HuH-7.5 (cell line): ENCODE data around the gene DNMT3L.
"Not testable (repeated sequence)": the region's sequence is repeated elsewhere in the genome, so short reads cannot be mapped to it uniquely, and the experiment has no call there.

Source experiments
- DNase-seq: peaks from one replicate; pipeline ENCODE4 v3.0.0; 2011; ENCODE audit warnings: low spot score

The DNMT3L gene

DNA sequence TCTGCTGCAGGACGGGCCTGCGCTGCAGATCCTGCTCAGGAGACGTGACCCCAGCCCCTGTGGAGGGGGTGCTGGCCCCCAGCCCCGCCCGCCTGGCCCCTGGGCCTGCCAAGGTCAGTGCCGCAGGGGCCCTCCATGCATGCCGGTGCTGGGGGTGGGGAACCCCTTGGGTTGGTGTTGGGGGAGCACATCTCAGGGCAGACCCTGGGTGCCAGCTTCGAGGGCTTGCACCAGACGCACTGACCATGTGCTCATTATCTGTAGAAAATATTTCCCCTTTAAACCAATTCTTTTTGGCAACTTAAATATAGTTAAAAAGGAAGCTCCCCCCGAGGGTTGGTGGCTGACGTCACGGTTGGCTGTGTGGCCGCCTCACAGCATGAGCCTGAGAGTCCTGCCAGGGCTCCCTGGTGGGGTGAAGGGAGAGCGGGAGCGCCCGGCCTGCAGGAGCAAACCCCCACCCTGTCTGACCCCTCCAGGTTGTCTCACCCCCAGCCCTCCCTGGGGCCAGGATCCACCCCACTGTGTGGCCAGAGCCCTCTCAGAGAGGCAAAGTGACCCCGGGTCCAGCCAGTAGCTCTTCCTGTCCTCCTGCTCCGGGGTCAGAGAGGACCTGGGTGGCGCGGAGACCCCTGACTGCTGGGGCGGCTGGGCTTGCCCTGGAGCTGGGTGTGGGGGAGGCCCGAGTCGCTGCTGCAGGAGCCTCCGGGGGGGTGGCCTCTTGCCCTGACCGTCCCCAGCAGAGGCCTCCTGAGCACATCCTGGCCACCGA, 32.9 kb upstream of the DNMT3L start:
- no peak for DNase-seq

DNA sequence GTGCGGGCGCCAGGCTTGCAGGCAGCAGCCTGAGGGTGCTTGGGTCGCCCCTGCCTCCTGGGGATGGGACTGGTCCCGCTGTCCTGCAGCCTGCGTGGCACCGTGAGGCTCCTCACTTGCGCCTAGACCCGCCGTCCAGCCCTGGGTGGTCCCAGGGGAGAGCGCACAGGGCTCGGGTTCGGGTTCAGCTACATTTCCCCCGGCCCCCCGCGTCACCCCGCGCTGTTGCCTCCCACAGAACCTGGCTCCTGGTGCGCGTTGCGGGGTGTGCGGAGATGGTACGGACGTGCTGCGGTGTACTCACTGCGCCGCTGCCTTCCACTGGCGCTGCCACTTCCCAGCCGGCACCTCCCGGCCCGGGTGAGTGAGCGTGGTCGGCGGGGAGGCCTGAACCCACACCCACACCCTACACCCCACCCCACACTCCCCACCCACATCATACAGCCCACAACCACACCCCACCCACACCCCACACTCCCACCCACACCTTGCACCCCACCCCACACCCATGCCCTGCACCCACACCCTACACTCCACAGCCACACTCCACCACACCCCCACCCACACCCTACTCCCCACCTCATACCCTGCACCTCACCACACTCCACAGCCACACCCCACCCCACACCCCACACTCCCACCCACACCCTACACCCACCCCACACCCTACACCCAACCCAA, 32.0 kb upstream of the DNMT3L start:
- no peak for DNase-seq

DNA sequence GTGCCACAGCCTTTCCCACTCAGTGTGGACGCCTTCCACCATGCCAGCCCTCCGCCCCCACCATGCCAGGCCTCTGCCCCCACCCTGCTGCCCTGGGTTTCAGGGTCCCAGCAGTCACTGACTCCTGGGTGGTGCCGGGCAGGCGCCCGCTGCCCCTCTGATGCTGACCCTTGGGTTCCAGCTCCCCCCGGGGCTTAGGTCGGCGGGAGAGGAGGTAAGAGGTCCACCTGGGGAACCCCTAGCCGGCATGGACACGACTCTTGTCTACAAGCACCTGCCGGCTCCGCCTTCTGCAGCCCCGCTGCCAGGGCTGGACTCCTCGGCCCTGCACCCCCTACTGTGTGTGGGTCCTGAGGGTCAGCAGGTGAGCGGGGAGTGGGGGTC, 31.1 kb upstream of the DNMT3L start:
- no peak for DNase-seq

DNA sequence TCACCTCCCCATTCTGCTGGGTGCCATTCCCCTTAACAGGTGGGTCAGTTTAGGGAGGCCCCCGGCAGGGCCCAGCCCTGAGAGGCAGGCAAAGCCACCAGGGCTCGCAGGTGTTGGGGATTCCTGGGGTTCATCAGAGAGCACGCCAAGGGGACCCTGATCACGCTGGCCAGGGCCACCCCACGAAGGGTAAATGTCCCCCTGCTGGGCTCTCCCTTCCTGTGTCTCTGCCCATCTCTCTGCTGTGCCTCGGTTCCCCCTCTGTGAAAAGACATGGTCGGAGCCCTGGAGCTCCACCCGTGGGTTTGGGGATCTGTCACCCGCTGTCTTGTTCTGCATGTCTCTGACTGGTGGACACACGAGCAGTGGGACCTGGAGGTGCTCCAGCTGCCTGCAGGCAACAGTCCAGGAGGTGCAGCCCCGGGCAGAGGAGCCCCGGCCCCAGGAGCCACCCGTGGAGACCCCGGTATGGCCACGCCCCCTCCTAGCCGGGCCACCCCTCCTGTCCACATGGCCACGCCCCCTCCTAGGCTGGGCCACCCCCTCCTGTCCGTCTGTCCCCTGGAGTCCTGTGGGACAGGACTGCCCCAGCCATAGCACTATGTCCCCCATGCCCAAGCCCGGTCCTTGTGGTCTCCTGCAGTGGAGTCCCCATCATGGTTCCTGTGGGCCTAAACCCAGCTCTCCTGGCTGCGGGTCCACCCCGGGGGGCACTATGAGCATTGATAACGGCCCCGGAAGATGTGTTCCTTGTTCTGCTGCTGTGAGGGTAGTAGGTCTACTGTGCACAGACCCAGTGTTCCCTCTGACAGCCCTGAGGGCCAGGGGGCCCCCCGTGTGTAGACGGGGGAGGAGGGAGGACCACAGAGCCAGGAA, 30.5 kb upstream of the DNMT3L start:
- no peak for DNase-seq

DNA sequence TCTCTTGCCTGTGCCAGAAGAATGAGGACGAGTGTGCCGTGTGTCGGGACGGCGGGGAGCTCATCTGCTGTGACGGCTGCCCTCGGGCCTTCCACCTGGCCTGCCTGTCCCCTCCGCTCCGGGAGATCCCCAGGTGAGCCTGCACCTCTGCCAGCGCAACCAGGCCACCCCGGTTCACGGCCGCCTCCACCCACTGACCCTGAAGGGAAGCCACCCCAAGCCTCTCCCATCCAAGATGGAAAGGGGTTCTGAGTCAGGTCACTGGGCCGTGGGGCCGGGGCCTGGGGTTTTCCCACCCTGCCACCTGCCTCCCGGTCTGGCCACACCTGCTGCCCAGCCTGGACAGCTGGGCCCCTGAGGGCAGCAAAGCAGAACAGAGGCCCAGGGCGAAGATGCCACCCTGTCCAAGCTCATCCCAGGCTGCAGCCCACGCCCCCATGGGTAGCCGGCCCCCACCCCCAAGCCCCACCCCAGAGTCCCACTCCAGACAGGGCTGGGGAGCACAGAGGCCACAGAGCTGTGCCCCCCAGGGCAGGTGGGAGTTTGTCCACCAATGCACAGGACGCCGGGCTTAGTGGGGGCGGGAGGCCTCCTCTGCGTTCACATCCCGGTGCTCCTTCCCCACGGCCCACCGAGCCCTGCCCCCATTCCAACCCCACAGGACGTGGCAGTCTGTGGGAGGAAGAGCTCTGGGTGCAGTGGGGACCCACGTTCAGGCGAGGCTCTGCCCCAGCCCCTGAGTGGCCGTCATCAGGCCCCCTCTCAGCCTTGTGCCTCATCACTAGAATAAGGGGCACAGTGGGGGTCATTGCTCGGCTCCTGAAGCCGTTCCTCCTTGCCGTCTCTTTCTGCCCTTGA, 29.6 kb upstream of the DNMT3L start:
- no peak for DNase-seq

DNA sequence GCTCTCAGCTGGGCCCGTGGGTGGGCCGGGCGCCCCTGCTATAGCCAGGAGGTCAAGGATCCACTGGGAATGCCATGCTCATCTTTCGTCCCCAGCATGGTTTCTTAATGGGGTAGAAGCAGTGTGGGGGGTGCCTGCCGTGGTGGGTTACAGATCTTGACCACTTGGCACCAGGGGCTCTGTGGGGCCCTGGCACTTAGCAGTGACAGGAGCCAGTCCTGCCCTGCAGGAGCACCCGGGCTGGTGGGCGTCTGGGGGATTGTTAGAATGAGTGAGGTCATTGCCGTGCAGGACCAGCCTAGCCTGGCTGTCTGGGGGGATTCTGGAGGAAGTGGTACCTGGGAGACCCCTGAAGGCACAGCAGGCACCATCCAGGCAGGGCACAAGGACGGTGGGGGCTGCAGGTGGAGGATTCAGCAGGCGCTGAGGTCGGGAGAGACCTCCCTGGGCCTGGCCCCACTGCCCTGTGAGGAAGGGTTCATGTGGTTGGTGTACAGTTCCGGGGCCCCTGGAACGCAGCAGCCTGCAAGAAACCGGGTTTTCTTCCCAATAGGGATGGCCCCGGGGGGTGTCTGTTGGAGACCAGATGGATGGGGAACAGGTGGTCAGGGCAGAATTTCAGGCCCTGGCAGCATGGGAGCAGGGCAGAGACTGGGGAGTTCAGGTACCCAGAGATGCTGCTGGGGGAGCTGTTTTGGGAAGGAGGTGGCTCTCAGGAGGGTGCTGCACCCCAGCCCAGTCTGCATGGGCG, 28.8 kb upstream of the DNMT3L start:
- DNase-seq: no peak

DNA sequence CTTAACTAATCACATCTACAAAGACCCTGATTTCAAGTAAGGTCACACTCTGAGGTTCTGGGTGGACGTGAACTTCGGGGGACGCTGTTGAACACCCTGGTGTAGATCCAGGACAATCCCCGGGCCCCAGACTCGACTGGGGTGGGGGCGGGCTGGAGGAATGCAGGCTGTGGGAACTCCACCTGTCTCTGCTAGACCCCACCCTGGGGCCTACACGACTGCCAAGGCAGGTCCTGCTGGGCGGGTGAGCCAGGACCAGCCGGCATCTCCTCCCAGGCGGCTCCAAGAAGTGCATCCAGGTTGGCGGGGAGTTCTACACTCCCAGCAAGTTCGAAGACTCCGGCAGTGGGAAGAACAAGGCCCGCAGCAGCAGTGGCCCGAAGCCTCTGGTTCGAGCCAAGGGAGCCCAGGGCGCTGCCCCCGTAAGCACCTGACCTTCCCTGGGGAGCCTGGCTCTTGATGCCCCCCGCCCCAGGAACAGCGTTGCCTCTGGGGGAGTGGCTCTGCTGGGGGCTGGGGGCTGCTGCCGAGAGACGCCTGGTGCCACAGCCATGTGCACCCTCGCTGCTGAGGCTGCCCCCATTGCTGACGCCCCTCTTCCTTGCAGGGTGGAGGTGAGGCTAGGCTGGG, 27.8 kb upstream of the DNMT3L start:
- DNase-seq: no peak

DNA sequence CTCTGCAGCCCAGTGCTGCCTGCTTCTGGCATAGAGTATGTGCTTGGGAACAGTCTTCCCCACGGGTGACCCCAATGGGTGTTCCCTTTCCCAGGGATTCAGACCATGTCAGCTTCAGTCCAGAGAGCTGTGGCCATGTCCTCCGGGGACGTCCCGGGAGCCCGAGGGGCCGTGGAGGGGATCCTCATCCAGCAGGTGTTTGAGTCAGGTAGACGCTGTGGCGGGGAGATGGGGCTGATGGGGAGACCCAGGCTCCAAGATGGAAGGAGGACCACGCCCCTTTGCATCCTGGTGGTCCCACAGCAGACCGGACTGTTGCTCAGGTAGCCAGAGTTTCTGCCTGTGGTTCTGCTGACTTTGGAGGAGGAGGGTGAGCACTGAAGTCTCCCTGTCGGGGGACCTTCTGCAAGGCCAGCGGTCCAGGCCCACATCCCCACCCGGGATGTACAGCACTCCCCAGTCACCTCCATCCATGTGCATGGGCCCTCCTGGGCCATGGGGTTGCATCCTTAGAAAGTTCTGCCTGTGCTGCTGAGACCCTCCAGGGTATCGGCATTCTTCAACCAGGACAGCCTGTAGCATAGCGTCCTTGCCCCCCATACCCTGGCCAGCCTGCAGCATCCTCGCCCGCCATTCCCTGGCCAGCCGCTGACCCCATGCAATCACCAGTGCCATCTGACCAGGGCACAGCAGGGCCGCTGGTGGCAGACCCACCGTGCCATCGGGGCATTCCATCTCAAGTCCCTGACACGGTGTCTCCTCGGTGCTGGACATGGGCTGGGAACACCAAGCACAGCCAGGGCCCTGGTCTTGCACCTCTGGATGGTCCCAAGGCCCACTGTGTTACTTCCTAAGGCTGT, 26.8 kb upstream of the DNMT3L start:
- no peak for DNase-seq

DNA sequence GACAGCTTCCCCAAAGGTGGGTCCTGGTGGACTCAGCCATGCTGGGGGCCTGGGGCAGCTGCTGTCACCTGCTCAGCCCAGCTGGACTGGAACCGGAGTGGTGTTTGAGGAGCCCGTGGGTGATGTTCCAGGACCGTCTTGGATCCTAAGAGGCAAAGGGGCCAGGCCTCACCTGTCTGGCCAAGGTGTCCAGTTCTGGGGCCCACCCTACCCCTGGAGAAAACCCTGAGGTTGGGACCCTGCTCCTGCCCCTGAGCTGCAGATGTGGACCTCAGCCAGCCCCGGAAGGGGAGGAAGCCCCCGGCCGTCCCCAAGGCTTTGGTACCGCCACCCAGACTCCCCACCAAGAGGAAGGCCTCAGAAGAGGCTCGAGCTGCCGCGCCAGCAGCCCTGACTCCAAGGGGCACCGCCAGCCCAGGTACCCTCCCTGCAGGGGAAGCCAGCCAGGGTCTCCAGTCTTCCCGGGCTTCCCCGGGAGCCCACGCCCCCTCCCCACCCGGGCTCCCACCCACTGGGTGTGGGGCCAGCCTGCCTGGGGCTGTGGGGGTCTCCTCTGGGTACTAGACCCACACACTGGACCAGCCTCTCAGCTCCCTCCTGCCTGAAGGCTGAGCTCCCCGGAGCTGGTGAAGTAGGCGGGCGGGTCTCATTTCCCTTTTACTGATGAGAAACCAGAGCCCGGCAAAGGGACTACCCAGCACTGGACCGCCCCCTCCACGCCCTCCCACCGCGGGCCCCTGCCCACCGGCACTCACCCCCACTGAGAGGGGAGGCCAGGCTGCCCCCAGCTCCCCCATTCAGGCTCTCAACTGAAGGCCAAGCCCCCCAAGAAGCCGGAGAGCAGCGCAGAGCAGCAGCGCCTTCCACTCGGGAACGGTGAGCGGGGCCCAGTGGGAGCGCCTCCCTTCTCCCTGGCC, 25.3 kb upstream of the DNMT3L start:
- no peak for DNase-seq

DNA sequence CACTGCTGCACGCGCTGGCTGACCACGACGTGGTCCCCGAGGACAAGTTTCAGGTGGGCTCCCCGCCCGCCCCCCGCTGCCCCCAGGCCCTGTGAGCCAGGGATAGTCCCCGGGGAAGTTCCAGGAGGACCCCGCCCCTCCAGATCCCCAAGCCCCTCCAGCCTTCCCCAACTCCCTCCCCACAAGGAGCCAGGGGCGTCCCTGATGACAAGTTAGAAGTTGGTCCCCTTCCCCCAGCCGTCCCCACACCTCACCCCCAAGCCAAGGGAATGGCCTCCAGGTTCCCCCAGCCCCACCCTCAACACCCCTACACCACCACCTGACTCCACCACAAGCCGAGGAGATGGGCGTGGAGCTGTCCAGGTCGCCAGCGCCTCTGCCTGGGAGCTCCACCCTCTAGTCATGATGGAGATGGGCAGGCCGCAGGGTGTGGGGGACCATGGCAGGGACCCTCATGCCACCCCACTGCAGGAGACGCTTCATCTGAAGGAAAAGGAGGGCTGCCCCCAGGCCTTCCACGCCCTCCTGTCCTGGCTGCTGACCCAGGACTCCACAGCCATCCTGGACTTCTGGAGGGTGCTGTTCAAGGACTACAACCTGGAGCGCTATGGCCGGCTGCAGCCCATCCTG, 24.5 kb upstream of the DNMT3L start:
- no peak for DNase-seq

DNA sequence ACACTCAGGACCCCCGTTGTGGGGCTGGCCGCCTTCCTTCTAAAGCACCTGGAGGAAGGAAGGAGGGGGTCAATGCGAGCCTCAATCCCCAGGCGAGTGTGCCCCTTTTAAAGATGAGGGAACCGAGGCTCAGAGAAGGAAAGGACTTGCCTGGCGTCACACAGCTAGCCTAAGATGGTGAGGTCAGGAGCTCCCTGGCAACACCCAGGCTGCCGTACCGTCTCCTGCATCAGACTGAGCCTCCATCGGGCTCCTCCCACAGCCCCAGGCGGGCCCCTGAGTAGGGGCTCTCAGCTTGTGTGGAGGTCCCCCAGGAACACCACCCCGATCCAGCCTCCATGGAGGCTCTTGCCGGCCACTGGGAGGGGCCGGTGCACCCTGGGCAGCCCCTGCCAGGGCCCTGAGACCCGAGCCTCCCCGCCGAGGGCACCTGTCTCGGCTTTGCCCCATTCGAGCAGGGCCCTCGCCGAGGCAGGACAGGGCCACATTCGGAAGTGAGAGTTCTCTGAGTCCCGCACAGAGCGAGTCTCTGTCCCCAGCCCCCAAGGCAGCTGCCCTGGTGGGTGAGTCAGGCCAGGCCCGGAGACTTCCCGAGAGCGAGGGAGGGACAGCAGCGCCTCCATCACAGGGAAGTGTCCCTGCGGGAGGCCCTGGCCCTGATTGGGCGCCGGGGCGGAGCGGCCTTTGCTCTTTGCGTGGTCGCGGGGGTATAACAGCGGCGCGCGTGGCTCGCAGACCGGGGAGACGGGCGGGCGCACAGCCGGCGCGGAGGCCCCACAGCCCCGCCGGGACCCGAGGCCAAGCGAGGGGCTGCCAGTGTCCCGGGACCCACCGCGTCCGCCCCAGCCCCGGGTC, 23.7 kb upstream of the DNMT3L start, which contains the start of gene AIRE:
Gene AIRE, plus strand, starts transcription at position 739 of the 855 bp plus-strand sequence. CDS start 131 bp downstream, outside the sequence.
- no peak for DNase-seq

DNA sequence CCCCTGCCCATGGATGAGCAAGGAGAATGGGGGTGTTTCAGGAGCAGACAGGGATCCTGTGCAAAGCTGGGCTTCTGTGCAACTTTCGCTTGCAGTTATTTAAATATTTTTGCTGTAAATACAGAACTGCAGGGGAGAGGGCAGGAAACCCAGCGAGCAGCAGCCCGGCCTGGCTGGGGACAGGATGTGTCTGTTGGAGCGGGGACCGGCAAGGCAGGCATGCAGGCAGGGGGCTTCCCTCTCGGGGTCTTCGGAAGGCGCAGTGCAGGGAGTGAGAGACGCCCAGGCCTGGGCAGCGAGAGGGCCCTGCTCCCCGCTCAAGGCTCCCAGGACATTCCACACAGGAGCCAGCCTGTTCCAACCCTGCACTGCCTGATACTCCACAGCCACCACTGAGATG, 22.3 kb upstream of the DNMT3L start:
- DNase-seq: no peak

DNA sequence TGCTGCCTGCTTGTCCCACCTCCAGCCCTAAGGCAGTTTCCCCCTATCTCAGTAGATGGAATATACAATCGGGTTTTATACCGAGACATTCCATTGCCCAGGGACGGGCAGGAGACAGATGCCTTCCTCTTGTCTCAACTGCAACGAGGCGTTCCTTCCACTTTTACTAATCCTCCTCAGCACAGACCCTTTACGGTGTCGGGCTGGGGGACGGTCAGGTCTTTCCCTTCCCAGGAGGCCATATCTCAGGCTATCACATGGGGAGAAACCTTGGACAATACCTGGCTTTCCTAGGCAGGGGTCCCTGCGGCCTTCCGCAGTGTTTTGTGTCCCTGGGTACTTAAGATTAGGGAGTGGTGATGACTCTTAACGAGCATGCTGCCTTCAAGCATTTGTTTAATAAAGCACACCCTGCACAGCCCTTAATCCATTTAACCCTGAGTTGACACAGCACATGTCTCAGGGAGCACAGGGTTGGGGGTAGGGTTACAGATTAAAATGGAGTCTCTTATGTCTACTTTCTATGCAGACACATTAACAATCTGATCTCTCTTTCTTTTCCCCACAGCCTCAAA, 21.6 kb upstream of the DNMT3L start:
- DNase-seq: not testable (repeated sequence)

DNA sequence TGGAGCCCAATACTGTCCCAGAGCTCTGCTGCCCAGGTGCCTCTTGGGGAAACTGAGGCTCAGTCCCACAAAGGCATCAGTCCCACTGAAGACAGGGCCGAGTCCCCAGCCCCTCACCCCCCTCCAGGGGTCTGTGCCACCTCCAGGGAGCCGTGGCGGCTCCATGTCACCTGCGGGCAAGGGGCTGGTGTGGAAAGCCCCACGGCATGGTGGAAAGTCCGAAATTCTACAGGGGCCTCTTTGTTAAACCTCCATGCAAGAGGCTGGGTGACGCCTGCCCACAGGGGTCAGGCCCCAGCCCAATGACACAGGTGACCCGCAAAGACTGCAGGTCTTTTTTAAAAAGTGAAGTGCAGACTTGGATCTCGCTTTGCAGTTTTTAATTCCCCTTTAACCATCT, 20.7 kb upstream of the DNMT3L start:
- DNase-seq: no peak

DNA sequence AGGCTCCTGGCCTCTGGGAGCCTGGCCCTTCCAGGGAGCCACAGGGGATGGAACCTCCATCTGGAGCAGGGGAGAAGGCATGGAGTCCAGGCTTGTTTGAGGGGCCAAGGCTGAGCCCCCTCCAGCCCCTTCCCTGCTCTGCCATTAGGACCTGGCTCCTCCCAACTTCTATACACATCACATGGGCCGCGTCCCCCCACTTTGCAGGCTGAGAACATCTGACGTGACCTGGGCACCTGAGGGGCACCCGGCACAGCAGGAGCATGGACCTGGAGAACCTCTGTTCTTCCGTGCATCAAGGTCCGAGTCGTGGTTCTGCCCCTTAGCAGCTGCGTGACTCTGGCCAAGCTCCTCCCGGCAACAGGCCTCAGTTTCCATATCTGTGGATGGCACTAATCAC, 20.1 kb upstream of the DNMT3L start:
- DNase-seq: no peak
